HEK293 (cell line): ENCODE measurements around the gene PRKCA.

Experiments used
- CTCF ChIP-seq: fragments of 450-650 bp; formaldehyde crosslinking; IDR thresholded peaks from 2 replicates; pipeline ENCODE4 v1.5.1; 2016; ENCODE audit warnings: missing biosample characterization, missing genetic modification characterization
- HOXA7 ChIP-seq: sonication (generic); formaldehyde crosslinking; IDR thresholded peaks from 2 replicates; pipeline ENCODE4 v1.8.1; 2022; ENCODE audit warnings: missing genetic modification reagents, borderline replicate concordance
- HOXD13 ChIP-seq: sonication (generic); formaldehyde crosslinking; IDR thresholded peaks from 2 replicates; pipeline ENCODE4 v1.8.0; 2022; ENCODE audit warnings: missing genetic modification reagents, borderline replicate concordance
- ZBTB49 ChIP-seq: fragments of 450-650 bp; formaldehyde crosslinking; IDR thresholded peaks from 2 replicates; pipeline ENCODE4 v1.5.1; 2016; ENCODE audit warnings: missing biosample characterization, missing genetic modification characterization, low read depth
- ZNF426 ChIP-seq: fragments of 450-650 bp; formaldehyde crosslinking; IDR thresholded peaks from 2 replicates; pipeline ENCODE4 v1.5.1; 2017; ENCODE audit warnings: missing biosample characterization, missing genetic modification characterization, mild to moderate bottlenecking, inconsistent platforms, moderate library complexity
- ZNF530 ChIP-seq: fragments of 450-650 bp; formaldehyde crosslinking; IDR thresholded peaks from 2 replicates; pipeline ENCODE4 v1.5.1; 2016; ENCODE audit warnings: low read depth, missing biosample characterization, missing genetic modification characterization
- ZNF585B ChIP-seq: fragments of 450-650 bp; formaldehyde crosslinking; IDR thresholded peaks from 2 replicates; pipeline ENCODE4 v1.5.1; 2016; ENCODE audit warnings: missing biosample characterization, missing genetic modification characterization
- ZSCAN5A ChIP-seq: fragments of 450-650 bp; formaldehyde crosslinking; IDR thresholded peaks from 2 replicates; pipeline ENCODE4 v1.5.1; 2016; ENCODE audit warnings: missing biosample characterization, missing genetic modification characterization

- TF ChIP-seq ZNF426 (tag by site-specific recombination) = no peak
- TF ChIP-seq ZSCAN5A (tag by site-specific recombination) = no peak
- no peak for TF ChIP-seq HOXD13 (CRISPR knock-in tag)
- no peak for TF ChIP-seq ZNF585B
- TF ChIP-seq CTCF = no peak
- no peak for TF ChIP-seq HOXA7 (CRISPR knock-in tag)
- no peak for TF ChIP-seq ZBTB49 (tag by site-specific recombination)
- no peak for TF ChIP-seq ZNF530 (tag by site-specific recombination)
These were observed 144.7 kb downstream of the PRKCA start for GRCh38 chr17:66447159-66447558.
